T-helper 17 cell (primary cell): Measurements from ENCODE around the gene HDAC4. TPM values are rescaled to one million over a fixed set of nuclear protein-coding genes. Genes with fewer than 3 reads are reported as not detected.

Experiments used
- ATAC-seq: fragments of 150-1000 bp; cut with Tn5 transposase; 2 replicates; pipeline ENCODE4 v1.10.0; 2021; ENCODE audit warnings: mild to moderate bottlenecking, moderate library complexity
- DNase-seq, 3 donors: peaks; one replicate each; pipeline versions ENCODE4 v3.0.0 to v3.0.0-alpha.2; 2020 to 2021
- H3K9me3 ChIP-seq: one replicate; pipeline ENCODE4 v1.7.0; 2013; ENCODE audit warnings: low read length, mild to moderate bottlenecking; ENCODE audit not compliant: control insufficient read depth, poor library complexity, severe bottlenecking
- H3K27ac Mint-ChIP-seq: one replicate; pipeline ENCODE4 v1.8.0; 2022; ENCODE audit warnings: mild to moderate bottlenecking, moderate library complexity, mixed read lengths
- H3K27me3 Mint-ChIP-seq: one replicate; pipeline ENCODE4 v1.8.0; 2022; ENCODE audit warnings: mixed read lengths
- H3K36me3 Mint-ChIP-seq: one replicate; pipeline ENCODE4 v1.8.0; 2022; ENCODE audit warnings: low read depth, mixed read lengths
- H3K4me1 Mint-ChIP-seq: one replicate; pipeline ENCODE4 v1.8.0; 2022; ENCODE audit warnings: mild to moderate bottlenecking, mixed read lengths
- H3K4me3 Mint-ChIP-seq: one replicate; pipeline ENCODE4 v1.8.0; 2022; ENCODE audit warnings: mild to moderate bottlenecking, moderate library complexity, mixed read lengths
- total RNA-seq, 4 donors: library from RNA in 2 of 4; stranded (reverse) in 2 of 4; gene quantifications; one replicate each; pipeline ENCODE4 v1.2.3 and lab custom pipeline; 2022 to 2026

Gene HDAC4
- total RNA-seq, 2 donors from 2014 or later = 78.9 to 79.0 TPM

DNA sequence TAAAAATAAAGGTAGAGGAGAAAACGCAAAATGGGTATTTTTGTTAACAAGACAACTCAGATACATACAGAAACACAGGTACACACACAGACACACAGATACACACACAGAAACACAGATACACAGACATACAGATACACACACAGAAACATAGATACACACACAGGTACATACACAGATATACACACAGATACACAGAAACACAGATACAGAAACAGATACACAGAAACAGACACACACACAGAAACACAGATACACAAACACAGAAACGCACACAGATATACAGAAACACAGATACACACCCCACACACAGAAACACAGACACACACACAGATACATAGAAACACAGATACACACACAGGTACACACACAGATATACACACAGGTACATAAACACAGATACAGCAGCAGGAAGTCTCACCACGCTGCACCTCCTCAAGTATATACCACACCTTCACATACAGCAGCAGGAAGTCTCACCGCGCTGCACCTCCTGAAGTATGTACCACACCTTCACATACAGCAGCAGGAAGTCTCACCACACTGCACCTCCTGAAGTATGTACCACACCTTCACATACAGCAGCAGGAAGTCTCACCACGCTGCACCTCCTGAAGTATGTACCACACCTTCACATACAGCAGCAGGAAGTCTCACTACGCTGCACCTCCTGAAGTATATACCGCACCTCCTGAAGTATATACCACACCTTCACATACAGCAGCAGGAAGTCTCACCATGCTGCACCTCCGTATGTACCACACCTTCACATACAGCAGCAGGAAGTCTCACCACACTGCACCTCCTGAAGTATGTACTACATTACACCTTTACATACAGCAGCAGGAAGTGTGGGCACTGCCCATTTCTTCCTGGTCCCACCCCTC lies 250.5 kb downstream of the HDAC4 start:
- ATAC-seq = peak; percentile 81
- no peak overlapping the region for H3K4me3 Mint-ChIP-seq
- peaks cover 4% of the 10 kb centered on the region for H3K36me3 Mint-ChIP-seq

DNA sequence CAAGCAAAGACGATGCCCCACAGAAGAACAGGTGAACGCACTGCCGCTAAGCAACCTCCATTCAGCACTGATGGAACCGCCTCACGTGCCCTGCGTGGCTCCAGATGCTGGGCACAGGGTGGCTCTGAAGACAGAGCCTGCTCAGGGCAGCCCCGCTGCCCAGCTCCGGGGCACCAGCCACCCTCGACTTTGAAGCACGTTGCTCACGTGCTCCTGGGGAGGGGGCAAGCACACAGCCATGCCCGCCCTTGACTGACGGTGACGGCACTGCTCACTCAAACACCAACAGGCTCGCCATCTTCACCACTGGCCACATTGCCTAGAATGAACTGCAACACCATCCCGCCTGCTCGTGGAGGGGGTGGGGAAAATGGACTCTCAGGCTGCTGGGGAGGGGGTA lies 251.3 kb downstream of the HDAC4 start:
- DNase-seq = peak in 1 of 3 donors; percentile 6

More for the DNA sequence above, 250.5 kb downstream of the HDAC4 start:
- Mint-ChIP-seq H3K27me3 (no peaks in the 10 kb centered on the region), H3K27ac (no peak overlapping the region), H3K4me1 (no peaks in the 10 kb centered on the region)
- H3K9me3 ChIP-seq = no peaks in the 10 kb centered on the region
- DNase-seq = peak in 1 of 3 donors; percentile 10

DNA sequence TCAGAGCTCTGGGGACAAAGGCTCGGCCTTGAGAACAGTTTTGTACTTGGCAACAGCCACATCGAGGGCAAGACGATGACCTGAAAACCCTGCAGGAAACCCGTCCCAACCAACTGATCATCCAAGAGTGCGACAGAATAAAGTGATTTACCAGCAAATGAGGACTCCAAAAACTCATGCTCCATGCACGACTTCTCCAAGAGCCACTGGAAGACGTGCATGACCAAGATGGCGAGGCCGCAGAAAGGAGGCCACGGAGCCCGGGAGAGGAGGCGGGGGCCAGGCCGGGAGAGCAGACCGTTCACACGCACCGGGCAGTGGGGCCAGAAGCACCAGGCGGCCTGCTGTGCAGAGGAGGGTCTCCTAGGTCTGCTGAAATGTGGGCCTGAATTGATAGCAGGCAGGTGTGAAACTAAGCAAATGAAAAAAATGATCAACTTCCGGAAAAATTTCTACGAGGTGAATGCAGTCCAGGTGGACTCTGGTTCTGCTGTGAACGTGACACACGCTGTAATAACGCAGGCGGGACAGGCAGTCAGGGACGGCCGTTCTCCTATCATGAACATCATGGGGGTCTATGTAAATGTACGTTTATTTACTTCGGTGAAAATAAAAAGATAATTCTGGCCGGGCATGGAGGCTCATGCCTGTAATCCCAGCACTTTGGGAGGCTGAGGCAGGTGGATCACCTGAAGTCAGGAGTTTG lies 252.2 kb downstream of the HDAC4 start:
- Mint-ChIP-seq H3K36me3 (peaks cover 4% of the 10 kb centered on the region), H3K4me1 (no peaks in the 10 kb centered on the region), H3K4me3 (no peak overlapping the region), H3K27ac (no peak overlapping the region), H3K27me3 (no peaks in the 10 kb centered on the region)
- DNase-seq (no peak), ATAC-seq (no peak)
- H3K9me3 ChIP-seq = no peaks in the 10 kb centered on the region

More for the DNA sequence above, 251.3 kb downstream of the HDAC4 start:
- H3K27me3 Mint-ChIP-seq = no peaks in the 10 kb centered on the region
- H3K4me1 Mint-ChIP-seq = no peaks in the 10 kb centered on the region
- no peaks in the 10 kb centered on the region for H3K9me3 ChIP-seq
- no peak overlapping the region for H3K4me3 Mint-ChIP-seq
- no peak overlapping the region for H3K27ac Mint-ChIP-seq
- peaks cover 4% of the 10 kb centered on the region for H3K36me3 Mint-ChIP-seq
- no peak for ATAC-seq

DNA sequence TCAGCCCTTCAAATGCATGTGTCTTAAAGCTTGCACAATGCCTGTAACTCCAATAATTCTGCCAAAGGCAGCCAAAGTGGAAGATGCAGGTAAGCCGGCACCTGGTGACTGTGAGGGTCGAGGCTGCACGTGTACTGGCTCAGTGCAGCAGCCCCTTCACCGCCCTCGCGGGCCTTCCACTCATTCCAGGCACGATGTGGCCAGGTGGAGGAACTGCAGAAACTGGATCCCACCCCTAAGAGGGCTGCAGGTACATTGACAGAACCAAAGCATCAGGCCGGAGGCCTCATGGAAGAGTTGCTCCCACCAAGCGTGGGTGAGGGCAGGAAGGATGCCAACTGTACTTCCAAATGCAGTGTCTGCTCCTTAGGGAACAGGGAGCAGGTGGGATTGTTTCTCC lies 253.4 kb downstream of the HDAC4 start:
- no peaks in the 10 kb centered on the region for H3K9me3 ChIP-seq
- Mint-ChIP-seq H3K27me3 (no peaks in the 10 kb centered on the region), H3K27ac (no peak overlapping the region), H3K4me3 (no peak overlapping the region), H3K36me3 (peaks cover 4% of the 10 kb centered on the region), H3K4me1 (no peaks in the 10 kb centered on the region)
- no peak for DNase-seq
- ATAC-seq = no peak

DNA sequence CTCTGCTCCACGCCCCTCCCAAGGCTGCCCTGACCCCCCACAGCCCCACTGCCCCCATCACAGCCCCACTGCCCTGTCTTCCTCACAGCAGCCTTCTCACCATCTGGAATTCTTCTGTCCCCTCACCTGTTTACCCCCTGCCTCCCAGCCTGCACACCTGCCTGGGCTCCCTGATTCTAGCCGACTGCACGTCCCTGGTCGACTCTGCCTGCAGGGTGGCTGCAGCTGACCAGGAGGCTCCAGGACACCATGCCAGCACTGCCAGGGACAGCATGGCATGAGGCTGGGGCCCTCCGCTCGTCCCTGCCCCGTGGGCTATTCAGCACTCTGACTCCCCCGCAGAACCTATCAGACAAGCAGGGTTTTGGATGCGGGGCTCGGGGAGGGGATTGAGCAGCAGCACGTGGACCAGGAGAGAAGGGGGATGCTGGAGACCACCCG lies 254.1 kb downstream of the HDAC4 start:
- ATAC-seq (no peak), DNase-seq (no peak)
- H3K27me3 Mint-ChIP-seq = no peaks in the 10 kb centered on the region
- H3K27ac Mint-ChIP-seq = no peak overlapping the region
- H3K4me3 Mint-ChIP-seq = no peak overlapping the region
- H3K4me1 Mint-ChIP-seq = no peaks in the 10 kb centered on the region
- peaks cover 5% of the 10 kb centered on the region for H3K36me3 Mint-ChIP-seq
- H3K9me3 ChIP-seq = no peaks in the 10 kb centered on the region

DNA sequence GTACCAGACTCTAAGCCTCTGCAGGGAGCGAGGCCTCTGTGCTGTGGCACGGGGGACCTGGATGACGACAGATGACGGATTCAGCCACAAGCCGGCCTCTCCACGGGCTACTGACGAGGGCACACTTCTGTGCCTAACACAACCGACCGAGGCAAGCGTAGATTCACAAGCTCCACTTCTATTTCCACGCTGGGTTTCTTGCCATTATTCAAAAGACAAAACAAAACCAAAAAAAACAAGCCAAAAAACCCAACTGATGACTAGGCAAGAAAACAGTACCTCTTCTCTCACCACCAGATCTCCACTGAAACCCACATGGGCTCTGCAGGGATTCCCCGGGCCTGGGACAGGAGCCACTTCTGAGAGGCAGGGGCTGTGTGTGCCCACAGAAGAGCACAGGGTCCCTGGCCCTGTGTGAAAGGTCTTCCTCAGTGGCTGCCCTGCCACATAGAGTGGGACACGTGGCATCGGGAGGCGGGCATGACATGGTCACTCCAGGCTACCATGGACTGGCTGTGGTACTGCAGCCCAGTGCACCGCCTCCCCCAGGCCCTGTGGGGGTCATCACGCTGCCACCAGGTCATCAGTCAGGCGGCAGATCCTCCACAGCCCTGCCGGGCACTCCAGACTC lies 254.7 kb downstream of the HDAC4 start:
- H3K9me3 ChIP-seq = no peaks in the 10 kb centered on the region
- ATAC-seq (no peak), DNase-seq (no peak)
- Mint-ChIP-seq H3K27me3 (no peaks in the 10 kb centered on the region), H3K27ac (no peak overlapping the region), H3K4me3 (no peak overlapping the region), H3K4me1 (peaks cover 3% of the 10 kb centered on the region), H3K36me3 (peaks cover 6% of the 10 kb centered on the region)

DNA sequence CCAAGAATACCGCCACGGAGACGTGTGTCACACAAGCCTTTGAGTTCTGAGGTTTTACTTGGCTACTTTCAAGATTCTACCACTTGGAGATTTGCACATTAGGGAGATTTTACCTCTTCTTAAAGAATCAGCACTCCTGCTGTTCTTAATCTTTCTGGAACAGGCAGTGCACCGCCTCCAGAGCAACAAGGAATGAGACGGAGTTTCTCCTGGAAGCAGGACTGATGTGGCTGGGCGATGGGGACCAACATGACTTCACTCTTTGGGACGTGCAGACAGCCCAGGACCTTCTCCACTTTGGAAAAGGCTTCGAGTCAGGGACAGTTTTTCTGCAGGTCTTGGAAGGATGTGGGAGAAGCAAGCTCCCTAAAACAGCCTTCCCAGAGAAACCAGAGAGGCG lies 255.2 kb downstream of the HDAC4 start:
- DNase-seq (no peak), ATAC-seq (no peak)
- Mint-ChIP-seq H3K4me3 (no peak overlapping the region), H3K4me1 (peaks cover 3% of the 10 kb centered on the region), H3K36me3 (peaks cover 6% of the 10 kb centered on the region), H3K27ac (no peak overlapping the region), H3K27me3 (no peaks in the 10 kb centered on the region)
- no peaks in the 10 kb centered on the region for H3K9me3 ChIP-seq

DNA sequence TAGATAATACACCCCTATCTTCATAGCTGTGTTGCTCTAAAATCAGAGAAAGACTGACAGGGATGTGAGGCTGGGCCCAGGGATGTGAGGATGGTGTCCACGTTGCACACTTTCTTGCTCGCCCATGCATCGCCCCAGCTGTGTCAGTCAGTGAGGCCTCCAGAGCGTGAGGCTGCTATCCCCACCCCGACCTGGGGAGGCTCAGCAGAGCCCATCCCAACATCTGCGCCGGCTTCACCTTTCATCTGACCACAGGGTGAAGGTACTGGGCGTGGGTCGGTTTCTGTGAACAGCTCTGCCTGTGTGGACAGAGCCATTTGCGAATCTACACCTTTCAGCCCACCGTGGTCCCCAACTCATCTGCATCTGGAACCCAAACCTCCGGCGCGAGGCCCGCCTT lies 255.7 kb downstream of the HDAC4 start:
- H3K27me3 Mint-ChIP-seq = no peaks in the 10 kb centered on the region
- no peak overlapping the region for H3K4me3 Mint-ChIP-seq
- no peaks in the 10 kb centered on the region for H3K9me3 ChIP-seq
- peaks cover 6% of the 10 kb centered on the region for H3K36me3 Mint-ChIP-seq
- no peak overlapping the region for H3K27ac Mint-ChIP-seq
- ATAC-seq = no peak
- no peak for DNase-seq
- H3K4me1 Mint-ChIP-seq = peaks cover 3% of the 10 kb centered on the region

DNA sequence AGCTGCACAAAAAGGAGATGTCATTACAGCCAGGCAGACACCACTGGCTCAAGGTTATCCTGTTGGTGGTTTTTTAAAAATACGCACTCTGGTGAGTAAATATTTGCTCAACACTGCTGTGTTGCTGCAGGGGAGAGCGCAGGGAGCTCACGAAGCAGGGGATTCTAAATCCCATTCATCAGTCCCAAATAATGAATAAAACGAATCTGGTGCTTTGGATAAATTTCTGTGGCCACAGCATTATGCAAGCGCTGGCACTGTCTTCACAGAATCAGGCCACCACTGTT lies 256.2 kb downstream of the HDAC4 start:
- no peaks in the 10 kb centered on the region for H3K9me3 ChIP-seq
- no peak overlapping the region for H3K27ac Mint-ChIP-seq
- H3K36me3 Mint-ChIP-seq = peaks cover 6% of the 10 kb centered on the region
- ATAC-seq = no peak
- no peak for DNase-seq
- peaks cover 3% of the 10 kb centered on the region for H3K4me1 Mint-ChIP-seq
- no peaks in the 10 kb centered on the region for H3K27me3 Mint-ChIP-seq
- no peak overlapping the region for H3K4me3 Mint-ChIP-seq

DNA sequence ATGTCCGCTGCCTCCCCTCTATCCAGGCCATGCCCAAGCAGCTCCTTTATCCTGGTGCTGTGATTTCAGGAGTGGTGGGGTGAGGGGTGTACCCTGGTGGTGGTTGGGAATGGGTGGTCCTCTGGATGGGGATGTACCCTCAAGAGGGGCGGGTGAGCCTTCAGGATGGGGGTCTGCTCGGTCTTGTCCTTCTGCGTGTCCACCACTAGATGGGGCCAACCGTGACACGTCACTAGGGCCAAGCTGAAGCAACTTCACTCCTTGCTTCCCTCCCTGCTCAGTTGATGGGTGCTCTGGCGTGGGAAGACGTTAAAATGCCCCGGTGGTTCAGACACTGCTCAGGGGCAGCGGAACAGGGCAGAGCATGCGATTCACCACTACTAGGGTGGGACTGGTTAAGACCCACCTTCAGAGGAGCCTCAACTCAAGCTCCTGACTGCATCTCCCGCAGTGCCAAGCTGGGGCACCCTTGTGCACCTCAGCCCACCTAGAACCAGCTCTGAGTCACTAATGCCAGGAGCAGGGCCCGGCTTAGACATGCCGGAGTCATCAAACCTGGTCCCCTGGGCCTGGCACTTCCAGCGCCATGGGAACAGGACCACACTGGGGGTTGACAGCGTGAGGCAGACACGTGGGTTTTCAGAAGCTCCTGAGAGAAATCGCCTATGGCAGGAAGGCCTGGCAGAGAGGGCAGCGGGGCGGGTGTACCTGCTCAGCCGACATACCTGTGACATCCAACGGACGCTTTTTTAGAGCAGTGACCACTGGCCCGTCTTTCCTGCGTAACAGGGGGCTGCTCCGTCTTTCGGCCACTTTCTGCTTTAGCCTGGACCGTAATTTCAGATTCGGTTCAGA lies 256.7 kb downstream of the HDAC4 start:
- ATAC-seq = peak; percentile 46
- no peak for DNase-seq
- H3K27ac Mint-ChIP-seq = no peak overlapping the region
- H3K9me3 ChIP-seq = no peaks in the 10 kb centered on the region
- no peak overlapping the region for H3K4me3 Mint-ChIP-seq
- peaks cover 8% of the 10 kb centered on the region for H3K36me3 Mint-ChIP-seq
- no peaks in the 10 kb centered on the region for H3K27me3 Mint-ChIP-seq
- peaks cover 5% of the 10 kb centered on the region for H3K4me1 Mint-ChIP-seq

DNA sequence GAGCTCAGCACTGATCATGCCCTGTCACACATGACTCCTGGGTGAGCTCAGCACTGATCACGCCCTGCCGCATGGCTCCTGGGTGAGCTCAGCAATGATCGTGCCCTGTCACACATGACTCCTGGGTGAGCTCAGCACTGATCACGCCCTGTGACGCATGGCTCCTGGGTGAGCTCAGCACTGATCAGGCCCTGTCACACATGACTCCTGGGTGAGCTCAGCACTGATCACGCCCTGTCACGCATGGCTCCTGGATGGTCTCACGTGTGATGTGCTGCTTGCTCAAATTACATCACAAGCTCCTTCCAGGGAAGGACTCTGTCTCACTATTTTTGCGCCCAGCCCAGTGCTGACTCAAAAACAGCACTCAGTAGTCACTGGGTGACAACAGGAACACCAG lies 258.0 kb downstream of the HDAC4 start:
- H3K27ac Mint-ChIP-seq = no peak overlapping the region
- peaks cover 6% of the 10 kb centered on the region for H3K36me3 Mint-ChIP-seq
- no peaks in the 10 kb centered on the region for H3K27me3 Mint-ChIP-seq
- H3K9me3 ChIP-seq = no peaks in the 10 kb centered on the region
- DNase-seq (no peak), ATAC-seq (no peak)
- no peak overlapping the region for H3K4me3 Mint-ChIP-seq
- peaks cover 5% of the 10 kb centered on the region for H3K4me1 Mint-ChIP-seq

DNA sequence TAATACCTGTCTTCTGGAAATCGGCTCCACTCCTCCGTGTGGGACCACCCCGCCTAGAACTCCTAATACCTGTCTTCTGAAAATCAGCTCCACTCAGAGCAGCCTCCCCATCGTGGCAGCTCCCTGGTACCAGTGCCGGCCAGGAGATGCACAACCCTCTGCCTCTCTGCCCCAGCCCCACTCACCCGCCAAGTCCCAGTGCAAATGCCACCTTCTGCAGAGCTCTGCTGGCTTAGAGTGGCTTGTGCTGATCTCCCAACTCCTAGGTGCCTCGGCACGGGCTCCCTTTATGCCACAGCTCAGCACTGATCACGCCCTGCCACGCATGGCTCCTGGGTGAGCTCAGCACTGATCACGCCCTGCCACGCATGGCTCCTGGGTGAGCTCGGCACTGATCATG lies 258.5 kb downstream of the HDAC4 start:
- H3K36me3 Mint-ChIP-seq = peaks cover 6% of the 10 kb centered on the region
- H3K27ac Mint-ChIP-seq = no peak overlapping the region
- no peaks in the 10 kb centered on the region for H3K27me3 Mint-ChIP-seq
- H3K4me1 Mint-ChIP-seq = peaks cover 5% of the 10 kb centered on the region
- no peak for DNase-seq
- H3K9me3 ChIP-seq = no peaks in the 10 kb centered on the region
- no peak for ATAC-seq
- H3K4me3 Mint-ChIP-seq = no peak overlapping the region
